Upper lobe of left lung (tissue), 4 donors: ENCODE measurements around the gene PTPN23.

Experiments used
- CTCF ChIP-seq, 6 experiments: fragments of 450-650 bp in 4 of 6; fragments of 200-600 bp in 2 of 6; sonication (generic) in 2 of 6; IDR thresholded peaks; one replicate each; pipeline ENCODE4 v1.5.1; 2016 to 2019; ENCODE audit warnings: antibody characterized with exemption in 6 of 6
- POLR2A ChIP-seq, 4 donors: fragments of 450-650 bp; IDR thresholded peaks; one replicate each; pipeline ENCODE4 v1.5.1; 2016 to 2017; ENCODE audit warnings: antibody characterized with exemption in 4 of 4, mild to moderate bottlenecking in 2 of 4

- TF ChIP-seq CTCF (IDR thresholded peaks at IDR 0.05): no peak
- TF ChIP-seq POLR2A (IDR thresholded peaks at IDR 0.05): no peak
These were observed 43.2 kb upstream of the PTPN23 start for GRCh38 chr3:47337656-47338055.
